ENCODE data around the gene RPRM.

- TF ChIP-seq POLR2A (IDR thresholded peaks at IDR 0.05) (no peak), CTCF (IDR thresholded peaks at IDR 0.05) (no peak)
Measured at GRCh38 chr2:153510996-153511395, 32.4 kb upstream of the RPRM start.
